WTC11 (cell line): ENCODE measurements around the gene GATD1. TPM values are rescaled to one million over a fixed set of nuclear protein-coding genes. Genes with fewer than 3 reads are reported as not detected.
A peak's percentile ranks its signal among the peaks of the same experiment; 100 is the strongest.

Experiments used
- ATAC-seq: fragments of 200-7000 bp; cut with Tn5 transposase; 2 replicates; pipeline ENCODE4 v1.10.0; 2021; ENCODE audit warnings: mild to moderate bottlenecking, moderate library complexity
- CTCF ChIA-PET: fragments of 300-600 bp; sonication (Branson Sonifier 250); formaldehyde crosslinking; loops from one replicate; lab custom pipeline; 2021; ENCODE audit warnings: antibody characterized with exemption; lab: Charles Lee
- POLR2A ChIA-PET: fragments of 350-600 bp; sonication (Branson Sonifier 250); formaldehyde crosslinking; loops from one replicate; lab custom pipeline; 2021; ENCODE audit warnings: antibody characterized with exemption; lab: Charles Lee
- DNase-seq: peaks from one replicate; pipeline ENCODE4 v3.0.0; 2021; ENCODE audit warnings: low spot score
- H3K27ac Mint-ChIP-seq: 2 replicates; pipeline ENCODE4 v1.8.0; 2021; ENCODE audit warnings: mixed read lengths
- H3K27me3 Mint-ChIP-seq: 2 replicates; pipeline ENCODE4 v1.8.0; 2021; ENCODE audit warnings: low read depth, mild to moderate bottlenecking, moderate library complexity, mixed read lengths
- H3K36me3 Mint-ChIP-seq: 2 replicates; pipeline ENCODE4 v1.8.0; 2021; ENCODE audit warnings: mixed read lengths
- H3K4me1 Mint-ChIP-seq: 2 replicates; pipeline ENCODE4 v1.8.0; 2022; ENCODE audit warnings: mixed read lengths
- H3K4me3 Mint-ChIP-seq: 2 replicates; pipeline ENCODE4 v1.8.0; 2021; ENCODE audit warnings: mild to moderate bottlenecking, moderate library complexity, mixed read lengths
- H3K9me3 Mint-ChIP-seq: 2 replicates; pipeline ENCODE4 v1.8.0; 2021; ENCODE audit warnings: mixed read lengths
- CREM ChIP-seq: sonication (generic); formaldehyde crosslinking; IDR thresholded peaks from 2 replicates; pipeline ENCODE4 v1.8.1; 2022; ENCODE audit warnings: mild to moderate bottlenecking, missing genetic modification reagents, moderate library complexity
- CTCF ChIP-seq: fragments of 200-600 bp; IDR thresholded peaks from 2 replicates; pipeline ENCODE4 v1.8.0; 2022; ENCODE audit warnings: antibody characterized with exemption
- ELF4 ChIP-seq: sonication (generic); formaldehyde crosslinking; IDR thresholded peaks from 2 replicates; pipeline ENCODE4 v1.8.1; 2022; ENCODE audit warnings: low read depth, mild to moderate bottlenecking, moderate library complexity, missing genetic modification reagents
- ESRRA ChIP-seq: sonication (generic); formaldehyde crosslinking; IDR thresholded peaks from 2 replicates; pipeline ENCODE4 v1.8.1; 2022; ENCODE audit warnings: mild to moderate bottlenecking, missing genetic modification reagents, borderline replicate concordance
- ETV6 ChIP-seq: sonication (generic); formaldehyde crosslinking; IDR thresholded peaks from 2 replicates; pipeline ENCODE4 v1.8.1; 2022; ENCODE audit warnings: mild to moderate bottlenecking, missing genetic modification reagents
- HMGXB4 ChIP-seq: sonication (generic); formaldehyde crosslinking; IDR thresholded peaks from 2 replicates; pipeline ENCODE4 v1.8.1; 2023; ENCODE audit warnings: mild to moderate bottlenecking, moderate library complexity, missing genetic modification reagents
- IRF1 ChIP-seq: sonication (generic); formaldehyde crosslinking; IDR thresholded peaks from 2 replicates; pipeline ENCODE4 v1.8.0; 2023; ENCODE audit warnings: missing genetic modification reagents
- JUN ChIP-seq: sonication (generic); formaldehyde crosslinking; IDR thresholded peaks from 2 replicates; pipeline ENCODE4 v1.8.0; 2023; ENCODE audit warnings: mild to moderate bottlenecking, missing genetic modification reagents
- PREB ChIP-seq: sonication (generic); formaldehyde crosslinking; IDR thresholded peaks from 2 replicates; pipeline ENCODE4 v1.8.1; 2022; ENCODE audit warnings: mild to moderate bottlenecking, missing genetic modification reagents, moderate library complexity, borderline replicate concordance
- SMAD4 ChIP-seq: sonication (generic); formaldehyde crosslinking; IDR thresholded peaks from 2 replicates; pipeline ENCODE4 v1.8.0; 2022; ENCODE audit warnings: mild to moderate bottlenecking, missing genetic modification reagents
- SOX15 ChIP-seq: fragments of 250-450 bp; sonication (Bioruptor Pico); IDR thresholded peaks from 2 replicates; pipeline ENCODE4 v1.9.0; 2021; ENCODE audit warnings: mild to moderate bottlenecking
- TEAD1 ChIP-seq: sonication (generic); formaldehyde crosslinking; IDR thresholded peaks from 2 replicates; pipeline ENCODE4 v1.8.0; 2022; ENCODE audit warnings: mild to moderate bottlenecking, missing genetic modification reagents
- USF2 ChIP-seq: sonication (generic); formaldehyde crosslinking; IDR thresholded peaks from 2 replicates; pipeline ENCODE4 v1.8.1; 2023; ENCODE audit warnings: mild to moderate bottlenecking, missing genetic modification reagents, moderate library complexity
- ZBTB43 ChIP-seq: sonication (generic); formaldehyde crosslinking; IDR thresholded peaks from 2 replicates; pipeline ENCODE4 v1.8.1; 2023; ENCODE audit warnings: mild to moderate bottlenecking, missing genetic modification reagents
- ZNF138 ChIP-seq: sonication (generic); formaldehyde crosslinking; conservative IDR thresholded peaks from 2 replicates; pipeline ENCODE4 v1.8.1; 2022; ENCODE audit warnings: mild to moderate bottlenecking, moderate library complexity, missing genetic modification reagents
- ZNF219 ChIP-seq: sonication (generic); formaldehyde crosslinking; IDR thresholded peaks from 2 replicates; pipeline ENCODE4 v1.8.0; 2023; ENCODE audit warnings: missing genetic modification reagents, mild to moderate bottlenecking, borderline replicate concordance
- ZNF263 ChIP-seq: sonication (generic); formaldehyde crosslinking; IDR thresholded peaks from 2 replicates; pipeline ENCODE4 v1.8.1; 2022; ENCODE audit warnings: low read depth, mild to moderate bottlenecking, moderate library complexity, missing genetic modification reagents
- ZNF423 ChIP-seq: fragments of 250-450 bp; sonication (Bioruptor Pico); IDR thresholded peaks from 2 replicates; pipeline ENCODE4 v2.1.2; 2022; ENCODE audit warnings: mild to moderate bottlenecking, moderate library complexity
- total RNA-seq: library from RNA; stranded (reverse); gene quantifications from 3 replicates; pipeline ENCODE4 v1.2.3, GENCODE V29; 2021
- TF ChIP-seq, protein P1 (sequence below): sonication (generic); formaldehyde crosslinking; IDR thresholded peaks from 2 replicates; pipeline ENCODE4 v1.8.0; 2022; ENCODE audit warnings: missing genetic modification reagents
- TF ChIP-seq, protein P2 (sequence below): fragments of 250-450 bp; sonication (Bioruptor Pico); IDR thresholded peaks from 2 replicates; pipeline ENCODE4 v1.9.0; 2021; ENCODE audit warnings: mild to moderate bottlenecking

GATD1 gene
- total RNA-seq, 1 experiment from 2014 or later: 87.6 TPM

- Mint-ChIP-seq H3K9me3 (no peaks in the 10 kb centered on the region), H3K4me1 (peaks cover 16% of the 10 kb centered on the region), H3K4me3 (no peak overlapping the region), H3K27ac (no peak overlapping the region), H3K27me3 (no peaks in the 10 kb centered on the region), H3K36me3 (no peaks in the 10 kb centered on the region)
- POLR2A ChIA-PET: interaction anchor here (0.5 to 1.7 kb wide), 4 partner anchors 12 to 100 kb away, joined by 4 to 8 read pairs (median 5); partner anchors contain the start of genes RPLP2 and TMEM80
- TF ChIP-seq, protein P1, sequence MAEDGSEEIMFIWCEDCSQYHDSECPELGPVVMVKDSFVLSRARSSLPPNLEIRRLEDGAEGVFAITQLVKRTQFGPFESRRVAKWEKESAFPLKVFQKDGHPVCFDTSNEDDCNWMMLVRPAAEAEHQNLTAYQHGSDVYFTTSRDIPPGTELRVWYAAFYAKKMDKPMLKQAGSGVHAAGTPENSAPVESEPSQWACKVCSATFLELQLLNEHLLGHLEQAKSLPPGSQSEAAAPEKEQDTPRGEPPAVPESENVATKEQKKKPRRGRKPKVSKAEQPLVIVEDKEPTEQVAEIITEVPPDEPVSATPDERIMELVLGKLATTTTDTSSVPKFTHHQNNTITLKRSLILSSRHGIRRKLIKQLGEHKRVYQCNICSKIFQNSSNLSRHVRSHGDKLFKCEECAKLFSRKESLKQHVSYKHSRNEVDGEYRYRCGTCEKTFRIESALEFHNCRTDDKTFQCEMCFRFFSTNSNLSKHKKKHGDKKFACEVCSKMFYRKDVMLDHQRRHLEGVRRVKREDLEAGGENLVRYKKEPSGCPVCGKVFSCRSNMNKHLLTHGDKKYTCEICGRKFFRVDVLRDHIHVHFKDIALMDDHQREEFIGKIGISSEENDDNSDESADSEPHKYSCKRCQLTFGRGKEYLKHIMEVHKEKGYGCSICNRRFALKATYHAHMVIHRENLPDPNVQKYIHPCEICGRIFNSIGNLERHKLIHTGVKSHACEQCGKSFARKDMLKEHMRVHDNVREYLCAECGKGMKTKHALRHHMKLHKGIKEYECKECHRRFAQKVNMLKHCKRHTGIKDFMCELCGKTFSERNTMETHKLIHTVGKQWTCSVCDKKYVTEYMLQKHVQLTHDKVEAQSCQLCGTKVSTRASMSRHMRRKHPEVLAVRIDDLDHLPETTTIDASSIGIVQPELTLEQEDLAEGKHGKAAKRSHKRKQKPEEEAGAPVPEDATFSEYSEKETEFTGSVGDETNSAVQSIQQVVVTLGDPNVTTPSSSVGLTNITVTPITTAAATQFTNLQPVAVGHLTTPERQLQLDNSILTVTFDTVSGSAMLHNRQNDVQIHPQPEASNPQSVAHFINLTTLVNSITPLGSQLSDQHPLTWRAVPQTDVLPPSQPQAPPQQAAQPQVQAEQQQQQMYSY (CRISPR knock-in tag): no peak
- no peak for TF ChIP-seq CTCF
- TF ChIP-seq SMAD4 (CRISPR knock-in tag): no peak
- no peak for TF ChIP-seq USF2 (CRISPR knock-in tag)
- no peak for TF ChIP-seq PREB (CRISPR knock-in tag)
- TF ChIP-seq ZNF263 (CRISPR knock-in tag): no peak
- no peak for TF ChIP-seq ETV6
- no peak for TF ChIP-seq TEAD1 (CRISPR knock-in tag)
- TF ChIP-seq ELF4 (CRISPR knock-in tag): no peak
- no peak for TF ChIP-seq ZNF138 (CRISPR knock-in tag)
- no peak for TF ChIP-seq ESRRA (CRISPR knock-in tag)
- no peak for TF ChIP-seq JUN (CRISPR knock-in tag)
- TF ChIP-seq, protein P2, sequence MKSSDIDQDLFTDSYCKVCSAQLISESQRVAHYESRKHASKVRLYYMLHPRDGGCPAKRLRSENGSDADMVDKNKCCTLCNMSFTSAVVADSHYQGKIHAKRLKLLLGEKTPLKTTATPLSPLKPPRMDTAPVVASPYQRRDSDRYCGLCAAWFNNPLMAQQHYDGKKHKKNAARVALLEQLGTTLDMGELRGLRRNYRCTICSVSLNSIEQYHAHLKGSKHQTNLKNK (CRISPR knock-in tag): no peak
- TF ChIP-seq CREM (CRISPR knock-in tag): no peak
- no peak for TF ChIP-seq ZNF423 (CRISPR knock-in tag)
- TF ChIP-seq HMGXB4 (CRISPR knock-in tag): no peak
- TF ChIP-seq SOX15: no peak
- no peak for TF ChIP-seq ZBTB43 (CRISPR knock-in tag)
- no peak for TF ChIP-seq ZNF219 (CRISPR knock-in tag)
- no peak for TF ChIP-seq IRF1 (CRISPR knock-in tag)
- ATAC-seq (peak; percentile 2; the same call in 1 of the 2 replicates), DNase-seq (no peak)
- CTCF ChIA-PET: interaction anchor here (0.9 to 2.1 kb wide), 3 partner anchors 8 to 12 kb away, joined by 5 to 13 read pairs (median 7); no protein-coding TSS in a partner anchor
Observed at GRCh38 chr11:795634-796564, 18.6 kb upstream of the GATD1 start.
